ENCODE measurements around the gene SAMD14. TPM values are rescaled to one million over a fixed set of nuclear protein-coding genes. Genes with fewer than 3 reads are reported as not detected.

Gene SAMD14
- total RNA-seq, 1 experiment from 2014 or later = not detected

GRCh38 chr17:50161023-50161910 is 31.3 kb upstream of the SAMD14 start:
- Mint-ChIP-seq H3K27me3 (ENCODE audit: unreplicated experiment) (peaks cover 59% of the 10 kb centered on the region), H3K36me3 (ENCODE audit: insufficient read depth, unreplicated experiment) (peaks cover 12% of the 10 kb centered on the region), H3K4me1 (ENCODE audit: low read depth, unreplicated experiment) (peaks cover 18% of the 10 kb centered on the region), H3K9me3 (ENCODE audit: low read depth, unreplicated experiment) (no peaks in the 10 kb centered on the region), H3K4me3 (ENCODE audit: low read depth, unreplicated experiment) (peak overlapping the region; percentile 75), H3K27ac (ENCODE audit: unreplicated experiment) (peak overlapping the region; percentile 6)
- TF ChIP-seq CTCF (IDR thresholded peaks at IDR 0.05; ENCODE audit: unreplicated experiment) = peak; percentile 81
- no TSS peak for BruUV-seq (replicated peaks)
- intact Hi-C loops (cut with micrococcal nuclease; ENCODE audit: unreplicated experiment) = loop anchor here (2.0 to 5.0 kb wide), 2 partner anchors 44 to 66 kb away; partner anchors contain the start of gene PDK2
- DNase-seq = peak; percentile 97
- CTCF ChIA-PET = interaction anchor here (0.6 to 2.6 kb wide), 11 partner anchors 10 to 134 kb away, joined by 3 to 11 read pairs (median 4); partner anchors contain the start of gene PDK2

GRCh38 chr17:50157891-50158290 is 27.9 kb upstream of the SAMD14 start:
- DNase-seq = no peak
- TF ChIP-seq CTCF (IDR thresholded peaks at IDR 0.05; ENCODE audit: unreplicated experiment) = no peak
- no TSS peak for BruUV-seq (replicated peaks)
- intact Hi-C loops (cut with micrococcal nuclease; ENCODE audit: unreplicated experiment) = no loop called here
- Mint-ChIP-seq H3K4me1 (ENCODE audit: low read depth, unreplicated experiment) (peaks cover 43% of the 10 kb centered on the region), H3K27ac (ENCODE audit: unreplicated experiment) (no peak overlapping the region), H3K36me3 (ENCODE audit: insufficient read depth, unreplicated experiment) (peaks cover 12% of the 10 kb centered on the region), H3K27me3 (ENCODE audit: unreplicated experiment) (peaks cover 36% of the 10 kb centered on the region), H3K9me3 (ENCODE audit: low read depth, unreplicated experiment) (no peaks in the 10 kb centered on the region), H3K4me3 (ENCODE audit: low read depth, unreplicated experiment) (no peak overlapping the region)
- CTCF ChIA-PET = interaction anchor here (0.8 kb wide), 1 partner anchor 115 kb away, joined by 3 read pairs; no protein-coding TSS in a partner anchor

GRCh38 chr17:50155115-50155819 is 25.3 kb upstream of the SAMD14 start:
- no peak for DNase-seq
- Mint-ChIP-seq H3K9me3 (ENCODE audit: low read depth, unreplicated experiment) (no peaks in the 10 kb centered on the region), H3K4me1 (ENCODE audit: low read depth, unreplicated experiment) (peaks cover 36% of the 10 kb centered on the region), H3K27me3 (ENCODE audit: unreplicated experiment) (peaks cover 10% of the 10 kb centered on the region), H3K4me3 (ENCODE audit: low read depth, unreplicated experiment) (no peak overlapping the region), H3K27ac (ENCODE audit: unreplicated experiment) (no peak overlapping the region), H3K36me3 (ENCODE audit: insufficient read depth, unreplicated experiment) (peaks cover 25% of the 10 kb centered on the region)
- BruUV-seq (replicated peaks) = no TSS peak
- no peak for TF ChIP-seq CTCF (IDR thresholded peaks at IDR 0.05; ENCODE audit: unreplicated experiment)
- intact Hi-C loops (cut with micrococcal nuclease; ENCODE audit: unreplicated experiment) = no loop called here
- CTCF ChIA-PET = interaction anchor here (0.7 kb wide), 1 partner anchor 11 kb away, joined by 10 read pairs; no protein-coding TSS in a partner anchor

- intact Hi-C loops (cut with micrococcal nuclease; ENCODE audit: unreplicated experiment) = no loop called here
- H3K4me3 Mint-ChIP-seq (ENCODE audit: low read depth, unreplicated experiment) = no peak overlapping the region
- CTCF ChIA-PET = interaction anchor here (0.7 to 1.2 kb wide), 2 partner anchors 10 to 23 kb away, joined by 4 to 10 read pairs; no protein-coding TSS in a partner anchor
- peak overlapping the region; percentile 47 for H3K27ac Mint-ChIP-seq (ENCODE audit: unreplicated experiment)
- peaks cover 36% of the 10 kb centered on the region for H3K4me1 Mint-ChIP-seq (ENCODE audit: low read depth, unreplicated experiment)
- DNase-seq = no peak
- peaks cover 32% of the 10 kb centered on the region for H3K36me3 Mint-ChIP-seq (ENCODE audit: insufficient read depth, unreplicated experiment)
- no peaks in the 10 kb centered on the region for H3K9me3 Mint-ChIP-seq (ENCODE audit: low read depth, unreplicated experiment)
- BruUV-seq (replicated peaks) = no TSS peak
- no peak for TF ChIP-seq CTCF (IDR thresholded peaks at IDR 0.05; ENCODE audit: unreplicated experiment)
- peaks cover 3% of the 10 kb centered on the region for H3K27me3 Mint-ChIP-seq (ENCODE audit: unreplicated experiment)
Measured at GRCh38 chr17:50154604-50155003, 24.6 kb upstream of the SAMD14 start.
